HCT116 (cell line): ENCODE data around the gene GMDS. TPM values are rescaled to one million over a fixed set of nuclear protein-coding genes. Genes with fewer than 3 reads are reported as not detected.

Experiments used
- ATAC-seq: fragments of 200-7000 bp; cut with Tn5 transposase; 2 replicates; pipeline ENCODE4 v1.9.1; 2020; ENCODE audit warnings: mild to moderate bottlenecking, moderate library complexity
- BruUV-seq: library from RNA; stranded (reverse); fragments of 400-500 nt; replicated peaks from 2 replicates; lab custom pipeline; 2021; lab: Mats Ljungman, UMichigan
- CTCF ChIA-PET: fragments of 300-600 bp; sonication (Branson Sonifier 250); formaldehyde crosslinking; loops from one replicate; lab custom pipeline; 2021; ENCODE audit warnings: antibody characterized with exemption; lab: Charles Lee
- POLR2A ChIA-PET: fragments of 300-600, 350-600 bp; sonication (Branson Sonifier 250); formaldehyde crosslinking; loops from one replicate; lab custom pipeline; 2021; ENCODE audit warnings: antibody characterized with exemption; lab: Charles Lee
- RAD21 ChIA-PET, 2 experiments: fragments of 300-600 bp; sonication (Branson Sonifier 250); formaldehyde crosslinking; loops; one replicate each; lab custom pipeline; 2023; ENCODE audit warnings: low total read pairs in 2 of 2; ENCODE audit not compliant: uncharacterized antibody in 2 of 2, unreplicated experiment in 2 of 2, low non-redundant PET in 1 of 2; lab: Charles Lee
- DNase-seq: peaks from one replicate; pipeline ENCODE4 v3.0.0-alpha.2; 2010; ENCODE audit warnings: low read depth, low spot score
- H2AFZ ChIP-seq: fragments of 200-600 bp; shearing (Covaris generic), sonication (generic); 2 replicates; pipeline ENCODE4 v1.6.1; 2017; ENCODE audit warnings: low read depth, mixed run types, mixed read lengths, antibody characterized with exemption, low read length; ENCODE audit not compliant: poor library complexity, severe bottlenecking
- H3K27ac ChIP-seq: 2 replicates; pipeline ENCODE4 v1.5.1; 2012; ENCODE audit warnings: low read depth, low read length
- H3K27me3 ChIP-seq: fragments of 200-600 bp; sonication (generic); 2 replicates; pipeline ENCODE4 v1.6.1; 2016; ENCODE audit warnings: mixed run types, low read length, mixed read lengths; ENCODE audit not compliant: insufficient read depth
- H3K36me3 ChIP-seq, 2 experiments: fragments of 200-500 bp in 1 of 2; fragments of 200-600 bp in 1 of 2; sonication (Bioruptor generic) in 1 of 2; sonication (generic) in 1 of 2; 2 replicates each; pipeline versions ENCODE4 v1.5.1 to v1.6.1; 2014 to 2016; ENCODE audit warnings: low read length in 2 of 2, inconsistent platforms in 1 of 2, mixed read lengths in 1 of 2, mixed run types in 1 of 2; ENCODE audit not compliant: insufficient read depth in 2 of 2, control insufficient read depth in 1 of 2
- H3K4me1 ChIP-seq, 2 experiments: fragments of 200-600 bp in 1 of 2; sonication (generic) in 1 of 2; 2 replicates each; pipeline versions ENCODE4 v1.5.1 to v1.6.1; 2012 to 2017; ENCODE audit warnings: low read length in 2 of 2, inconsistent platforms in 1 of 2, mild to moderate bottlenecking in 1 of 2, mixed read lengths in 1 of 2, mixed run types in 1 of 2, moderate library complexity in 1 of 2; ENCODE audit not compliant: insufficient read depth in 2 of 2, control insufficient read depth in 1 of 2
- H3K4me2 ChIP-seq: fragments of 200-600 bp; sonication (generic); 2 replicates; pipeline ENCODE4 v1.6.1; 2017; ENCODE audit warnings: mixed run types, low read length, mixed read lengths
- H3K4me3 ChIP-seq, 2 experiments: fragments of 200-600 bp in 1 of 2; sonication (generic) in 1 of 2; replicated peaks in 1 of 2; 2 replicates each; pipeline ENCODE4 v1.5.1; 2011 to 2016; ENCODE audit warnings: low read length in 2 of 2, control low read depth in 1 of 2, low read depth in 1 of 2, mild to moderate bottlenecking in 1 of 2, mixed read lengths in 1 of 2, mixed run types in 1 of 2
- H3K79me2 ChIP-seq: fragments of 200-600 bp; sonication (generic); 2 replicates; pipeline ENCODE4 v1.6.1; 2017; ENCODE audit warnings: mild to moderate bottlenecking, mixed run types, low read length, moderate library complexity, mixed read lengths; ENCODE audit not compliant: insufficient read depth
- H3K9ac ChIP-seq: fragments of 200-600 bp; sonication (generic); 2 replicates; pipeline ENCODE4 v1.6.1; 2016; ENCODE audit warnings: low read length, mixed read lengths
- H3K9me2 ChIP-seq: fragments of 200-600 bp; sonication (generic), shearing (Covaris generic); 2 replicates; pipeline ENCODE4 v1.6.1; 2017; ENCODE audit warnings: mixed run types, mild to moderate bottlenecking, moderate library complexity; ENCODE audit not compliant: insufficient read depth
- H3K9me3 ChIP-seq, 2 experiments: fragments of 200-500 bp in 1 of 2; fragments of 200-600 bp in 1 of 2; sonication (Bioruptor generic) in 1 of 2; sonication (generic) in 1 of 2; 2 replicates each; pipeline ENCODE4 v1.6.1; 2014 to 2017; ENCODE audit warnings: low read length in 2 of 2, mixed read lengths in 2 of 2, inconsistent platforms in 1 of 2, low read depth in 1 of 2, mild to moderate bottlenecking in 1 of 2, mixed run types in 1 of 2, moderate library complexity in 1 of 2; ENCODE audit not compliant: control insufficient read depth in 1 of 2, insufficient read depth in 1 of 2
- H4K20me1 ChIP-seq: fragments of 200-600 bp; sonication (generic), shearing (Covaris generic); 2 replicates; pipeline ENCODE4 v1.6.1; 2017; ENCODE audit warnings: mixed run types, mild to moderate bottlenecking, moderate library complexity; ENCODE audit not compliant: insufficient read depth
- CEBPB ChIP-seq: IDR thresholded peaks from 2 replicates; pipeline ENCODE4 v1.6.1; 2012; ENCODE audit warnings: low read depth
- EZH2phosphoT487 ChIP-seq: fragments of 200-600 bp; IDR thresholded peaks from 2 replicates; pipeline ENCODE4 v1.6.1; 2018; ENCODE audit warnings: antibody characterized with exemption, borderline replicate concordance
- FOSL1 ChIP-seq: IDR thresholded peaks from 2 replicates; pipeline ENCODE4 v1.6.1; 2012; ENCODE audit warnings: low read depth
- JUND ChIP-seq: IDR thresholded peaks from 2 replicates; pipeline ENCODE4 v1.6.1; 2012
- POLR2A ChIP-seq: IDR thresholded peaks from 2 replicates; pipeline ENCODE4 v1.7.0; 2011; ENCODE audit warnings: borderline replicate concordance; ENCODE audit not compliant: insufficient read depth, insufficient read length; ENCODE audit errors: extremely low read depth
- POLR2AphosphoS5 ChIP-seq: IDR thresholded peaks from 2 replicates; pipeline ENCODE4 v1.6.1; 2011; ENCODE audit warnings: mild to moderate bottlenecking, low read depth, low read length, moderate library complexity
- RAD21 ChIP-seq: IDR thresholded peaks from 2 replicates; pipeline ENCODE4 v1.6.1; 2012; ENCODE audit warnings: low read depth, mild to moderate bottlenecking
- SIN3A ChIP-seq: IDR thresholded peaks from 2 replicates; pipeline ENCODE4 v1.6.1; 2012; ENCODE audit warnings: low read depth
- SP1 ChIP-seq: IDR thresholded peaks from 2 replicates; pipeline ENCODE4 v1.6.1; 2012; ENCODE audit warnings: low read depth
- SRF ChIP-seq: IDR thresholded peaks from 2 replicates; pipeline ENCODE4 v1.6.1; 2012; ENCODE audit warnings: low read depth
- TCF7L2 ChIP-seq: IDR thresholded peaks from 2 replicates; pipeline ENCODE4 v1.7.0; 2011; ENCODE audit warnings: borderline replicate concordance, inconsistent platforms; ENCODE audit not compliant: insufficient read depth, insufficient read length; ENCODE audit errors: extremely low read depth
- YY1 ChIP-seq: IDR thresholded peaks from 2 replicates; pipeline ENCODE4 v1.6.1; 2011; ENCODE audit warnings: low read length, low read depth, moderate library complexity, mild to moderate bottlenecking; ENCODE audit not compliant: insufficient replicate concordance; ENCODE audit errors: extremely low read depth
- ZNF274 ChIP-seq: fragments of 200-500 bp; sonication (Bioruptor generic); IDR thresholded peaks from 2 replicates; pipeline ENCODE4 v1.6.1; 2014; ENCODE audit warnings: mild to moderate bottlenecking, low read depth, low read length, inconsistent platforms
- intact Hi-C: fragments of 100-400 bp; cut with micrococcal nuclease; formaldehyde crosslinking; loops from 2 replicates; pipeline ENCODE4 v1.10.0; 2022
- total RNA-seq: library from RNA; stranded (reverse); gene quantifications from one replicate; pipeline ENCODE4 v1.2.1, GENCODE V29; 2021; ENCODE audit not compliant: unreplicated experiment
- TF ChIP-seq, protein P1 (sequence below): IDR thresholded peaks from 2 replicates; pipeline ENCODE4 v1.6.1; 2012
- TF ChIP-seq, protein P2 (sequence below): IDR thresholded peaks from 2 replicates; pipeline ENCODE4 v1.6.1; 2011; ENCODE audit warnings: mild to moderate bottlenecking, low read length, moderate library complexity; ENCODE audit not compliant: insufficient replicate concordance; ENCODE audit errors: extremely low read depth

Gene GMDS
- total RNA-seq, 1 experiment from 2014 or later = 34.4 TPM

- intact Hi-C loops = loop anchor here (10.0 kb wide), 1 partner anchor 1463 kb away; no protein-coding TSS in a partner anchor
- Histone ChIP-seq H2AFZ (no peak overlapping the region), H3K4me1 (peaks cover 2 to 7% of the 10 kb centered on the region in 2 experiments; a peak in 2 of 4 replicates), H3K9me2 (no peaks in the 10 kb centered on the region), H3K4me2 (no peak overlapping the region), H3K36me3 (no peaks in the 10 kb centered on the region), H3K9me3 (no peaks in the 10 kb centered on the region), H3K9ac (no peak overlapping the region), H3K4me3 (no peak overlapping the region), H3K79me2 (no peaks in the 10 kb centered on the region), H4K20me1 (no peaks in the 10 kb centered on the region), H3K27ac (no peak overlapping the region), H3K27me3 (0 out of 2 replicates have a peak, but pooled peaks cover 3% of the 10 kb centered on the region)
- no peak for ATAC-seq
- CTCF ChIA-PET = no interaction called here
- DNase-seq = no peak
- TF ChIP-seq POLR2AphosphoS5 (no peak), EZH2phosphoT487 (no peak), POLR2A (no peak), TCF7L2 (no peak), SP1 (no peak), CEBPB (no peak), FOSL1 (no peak), SRF (no peak), RAD21 (no peak), YY1 (no peak), ZNF274 (no peak), SIN3A (no peak), JUND (no peak)
- TF ChIP-seq, protein P1, sequence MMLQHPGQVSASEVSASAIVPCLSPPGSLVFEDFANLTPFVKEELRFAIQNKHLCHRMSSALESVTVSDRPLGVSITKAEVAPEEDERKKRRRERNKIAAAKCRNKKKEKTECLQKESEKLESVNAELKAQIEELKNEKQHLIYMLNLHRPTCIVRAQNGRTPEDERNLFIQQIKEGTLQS = no peak
- TF ChIP-seq, protein P2, sequence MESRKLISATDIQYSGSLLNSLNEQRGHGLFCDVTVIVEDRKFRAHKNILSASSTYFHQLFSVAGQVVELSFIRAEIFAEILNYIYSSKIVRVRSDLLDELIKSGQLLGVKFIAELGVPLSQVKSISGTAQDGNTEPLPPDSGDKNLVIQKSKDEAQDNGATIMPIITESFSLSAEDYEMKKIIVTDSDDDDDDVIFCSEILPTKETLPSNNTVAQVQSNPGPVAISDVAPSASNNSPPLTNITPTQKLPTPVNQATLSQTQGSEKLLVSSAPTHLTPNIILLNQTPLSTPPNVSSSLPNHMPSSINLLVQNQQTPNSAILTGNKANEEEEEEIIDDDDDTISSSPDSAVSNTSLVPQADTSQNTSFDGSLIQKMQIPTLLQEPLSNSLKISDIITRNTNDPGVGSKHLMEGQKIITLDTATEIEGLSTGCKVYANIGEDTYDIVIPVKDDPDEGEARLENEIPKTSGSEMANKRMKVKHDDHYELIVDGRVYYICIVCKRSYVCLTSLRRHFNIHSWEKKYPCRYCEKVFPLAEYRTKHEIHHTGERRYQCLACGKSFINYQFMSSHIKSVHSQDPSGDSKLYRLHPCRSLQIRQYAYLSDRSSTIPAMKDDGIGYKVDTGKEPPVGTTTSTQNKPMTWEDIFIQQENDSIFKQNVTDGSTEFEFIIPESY = no peak
- RAD21 ChIA-PET = no interaction called here
- POLR2A ChIA-PET = no interaction called here
- no TSS peak for BruUV-seq
Observed at GRCh38 chr6:1591926-1592325, 653.5 kb downstream of the GMDS start.
